LNCaP clone FGC (cell line): ENCODE measurements around the gene FUT6.
"Not testable (repeated sequence)": the region's sequence is repeated elsewhere in the genome, so short reads cannot be mapped to it uniquely, and the experiment has no call there.

Experiments used
- DNase-seq: peaks from one replicate; pipeline ENCODE4 v3.0.0-alpha.2; 2011; ENCODE audit warnings: low read depth
- H3K4me3 ChIP-seq: 2 replicates; pipeline ENCODE4 v1.5.1; 2011; ENCODE audit warnings: mild to moderate bottlenecking, low read depth, low read length, control low read depth
- CTCF ChIP-seq: IDR thresholded peaks from 2 replicates; pipeline ENCODE4 v1.5.1; 2012; ENCODE audit warnings: mild to moderate bottlenecking; ENCODE audit not compliant: control insufficient read depth, insufficient read depth; ENCODE audit errors: extremely low read depth

The FUT6 gene

GRCh38 chr19:5864725-5865486 is 25.4 kb upstream of the FUT6 start:
- no peak for TF ChIP-seq CTCF
- H3K4me3 ChIP-seq, result no peak overlapping the region

GRCh38 chr19:5864013-5864720 is 24.7 kb upstream of the FUT6 start:
- TF ChIP-seq CTCF, result no peak
- H3K4me3 ChIP-seq, result no peak overlapping the region
- DNase-seq, result no peak

More at GRCh38 chr19:5864725-5865486, 25.4 kb upstream of the FUT6 start:
- no peak for DNase-seq

- TF ChIP-seq CTCF, result no peak
- no peak for DNase-seq
- H3K4me3 ChIP-seq, result no peak overlapping the region
Measured at GRCh38 chr19:5863030-5863665, 23.6 kb upstream of the FUT6 start.

DNA sequence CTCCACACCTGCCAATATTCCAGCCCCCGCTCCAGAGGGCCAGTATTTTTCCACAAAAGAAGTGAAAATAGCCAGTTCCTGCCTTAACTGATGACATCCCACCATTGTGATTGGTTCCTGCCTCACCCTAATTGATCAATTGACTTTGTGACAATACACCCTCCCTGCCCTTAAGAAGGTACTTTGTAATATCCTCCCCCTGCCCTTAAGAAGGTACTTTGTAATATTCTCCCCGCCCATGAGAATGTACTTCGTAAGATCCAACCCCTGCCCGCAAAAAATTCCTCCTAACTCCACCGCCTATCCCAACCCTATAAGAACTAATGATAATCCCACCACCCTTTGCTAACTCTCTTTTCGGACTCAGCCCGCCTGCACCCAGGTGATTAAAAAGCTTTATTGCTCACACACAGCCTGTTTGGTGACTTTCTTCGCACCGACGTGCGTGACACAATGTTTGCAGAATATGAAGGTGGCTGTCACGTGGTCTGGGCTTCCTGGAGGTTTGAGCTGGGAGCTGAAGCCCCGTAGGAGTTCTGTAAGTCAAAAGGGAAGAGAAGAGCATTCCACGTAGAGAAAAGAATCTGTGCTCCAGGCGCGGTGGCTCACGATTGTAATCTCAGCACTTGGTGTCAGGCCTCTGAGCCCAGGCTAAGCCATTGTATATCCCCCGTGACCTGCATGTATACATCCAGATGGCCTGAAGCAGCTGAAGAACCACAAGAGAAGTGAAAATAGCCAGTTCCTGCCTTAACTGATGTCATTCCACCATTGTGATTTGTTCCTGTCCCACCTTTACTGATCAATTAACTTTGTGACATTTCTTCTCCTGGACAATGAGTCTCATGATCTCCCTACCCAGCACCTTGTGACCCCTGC is 17.9 kb upstream of the FUT6 start:
- no peak overlapping the region for H3K4me3 ChIP-seq
- no peak for TF ChIP-seq CTCF
- peak; percentile 2 for DNase-seq

DNA sequence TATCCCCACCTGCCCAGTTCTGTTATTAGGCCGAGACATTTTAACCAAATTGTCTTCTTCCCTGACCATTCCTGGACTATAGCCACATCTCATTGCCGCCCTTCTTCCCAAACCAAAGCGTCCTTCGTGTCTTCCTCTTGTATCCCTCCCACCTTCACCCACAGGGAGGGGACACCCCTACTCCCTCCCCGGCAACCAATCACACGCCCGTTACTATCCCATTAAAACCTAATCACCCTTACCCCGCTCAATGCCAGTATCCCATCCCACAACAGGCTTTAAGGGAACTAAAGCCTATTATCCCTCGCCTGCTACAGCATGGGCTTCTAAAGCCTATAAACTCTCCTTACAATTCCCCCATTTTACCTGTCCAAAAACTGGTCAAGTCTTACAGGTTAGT is 15.6 kb upstream of the FUT6 start:
- not testable (repeated sequence) for DNase-seq, H3K4me3 ChIP-seq

- not testable (repeated sequence) for H3K4me3 ChIP-seq, DNase-seq
Measured at GRCh38 chr19:5854121-5854520, 14.6 kb upstream of the FUT6 start.

DNA sequence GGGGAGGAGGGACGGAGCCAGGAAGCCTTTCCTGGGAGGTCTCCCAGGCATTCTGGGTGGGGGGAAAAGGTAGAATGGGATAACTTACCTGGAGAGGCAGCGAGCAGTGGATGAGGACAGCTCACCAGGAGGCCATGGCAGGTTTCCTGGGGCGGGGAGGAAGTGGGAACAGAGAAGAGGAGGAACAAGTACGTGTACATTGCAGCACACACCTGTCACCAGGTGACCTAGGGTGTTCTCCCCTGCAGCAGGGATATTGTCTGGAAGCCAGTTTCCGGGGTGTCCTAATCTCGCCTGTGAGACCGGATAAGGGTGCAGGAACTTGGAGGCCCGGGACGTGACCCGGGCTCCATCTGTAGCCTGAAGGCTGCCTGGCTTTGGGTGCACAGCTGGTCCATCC is 11.8 kb upstream of the FUT6 start, which contains the start of gene FUT3:
TSS of gene FUT3 (minus strand) at position 148 of the 400 bp plus-strand sequence.
- H3K4me3 ChIP-seq, result no peak within 1 kb of the TSS
- TF ChIP-seq CTCF, result no peak
- no peak for DNase-seq
